Caco-2 (cell line): ENCODE data around the gene TMEM37. TPM values are rescaled to one million over a fixed set of nuclear protein-coding genes. Genes with fewer than 3 reads are reported as not detected.

Experiments
- BruUV-seq: library from RNA; stranded (reverse); fragments of 400-500 nt; replicated peaks from 2 replicates; lab custom pipeline; 2021; lab: Mats Ljungman, UMichigan
- CTCF ChIA-PET: fragments of 300-600 bp; sonication (Branson Sonifier 250); formaldehyde crosslinking; loops from one replicate; lab custom pipeline; 2022; ENCODE audit warnings: antibody characterized with exemption; lab: Charles Lee
- POLR2A ChIA-PET: fragments of 300-600 bp; sonication (Branson Sonifier 250); formaldehyde crosslinking; loops from one replicate; lab custom pipeline; 2022; ENCODE audit warnings: antibody characterized with exemption; lab: Charles Lee
- DNase-seq, 2 experiments: peaks; one replicate each; pipeline versions ENCODE4 v3.0.0 to v3.0.0-alpha.2; 2020 to 2022
- H3K27me3 ChIP-seq: replicated peaks from 2 replicates; pipeline ENCODE4 v1.6.0; 2011; ENCODE audit warnings: low read length; ENCODE audit not compliant: control insufficient read depth, insufficient read depth
- H3K36me3 ChIP-seq: 2 replicates; pipeline ENCODE4 v1.5.1; 2011; ENCODE audit warnings: low read length; ENCODE audit not compliant: control insufficient read depth, insufficient read depth
- H3K4me1 ChIP-seq: fragments of 250-450 bp; sonication (Bioruptor Pico); 2 replicates; pipeline ENCODE4 v1.5.1; 2020; ENCODE audit warnings: mild to moderate bottlenecking
- H3K4me3 ChIP-seq: 2 replicates; pipeline ENCODE4 v1.5.1; 2011; ENCODE audit warnings: low read depth, mild to moderate bottlenecking, control low read depth, low read length
- H3K9me3 ChIP-seq: fragments of 250-450 bp; sonication (Bioruptor Pico); 2 replicates; pipeline ENCODE4 v1.5.1; 2020; ENCODE audit warnings: mild to moderate bottlenecking, moderate library complexity
- H3K27ac Mint-ChIP-seq: one replicate; pipeline ENCODE4 v1.8.0; 2022; ENCODE audit warnings: mixed read lengths; ENCODE audit not compliant: unreplicated experiment
- H3K27me3 Mint-ChIP-seq: one replicate; pipeline ENCODE4 v1.8.0; 2022; ENCODE audit warnings: mixed read lengths; ENCODE audit not compliant: insufficient read depth, unreplicated experiment
- H3K36me3 Mint-ChIP-seq: one replicate; pipeline ENCODE4 v1.8.0; 2022; ENCODE audit warnings: mild to moderate bottlenecking, mixed read lengths; ENCODE audit not compliant: insufficient read depth, unreplicated experiment
- H3K4me1 Mint-ChIP-seq: one replicate; pipeline ENCODE4 v1.8.0; 2022; ENCODE audit warnings: low read depth, mixed read lengths; ENCODE audit not compliant: unreplicated experiment
- H3K4me3 Mint-ChIP-seq: one replicate; pipeline ENCODE4 v1.8.0; 2022; ENCODE audit warnings: mild to moderate bottlenecking, moderate library complexity, mixed read lengths; ENCODE audit not compliant: unreplicated experiment
- H3K9me3 Mint-ChIP-seq: one replicate; pipeline ENCODE4 v1.8.0; 2022; ENCODE audit warnings: mixed read lengths; ENCODE audit not compliant: unreplicated experiment
- intact Hi-C: fragments of 100-400 bp; cut with micrococcal nuclease; formaldehyde crosslinking; loops from one replicate; pipeline ENCODE4 v1.10.0; 2022; ENCODE audit not compliant: unreplicated experiment
- total RNA-seq: library from RNA; stranded (reverse); gene quantifications from 2 replicates; pipeline ENCODE4 v1.2.3, GENCODE V29; 2022
- TF ChIP-seq, protein P1 (sequence below), 2 experiments: fragments of 200-600 bp in 1 of 2; IDR thresholded peaks; 1 replicate in 1 of 2; 2 replicates in 1 of 2; pipeline versions ENCODE4 v1.5.1 to v1.8.0; 2011 to 2022; ENCODE audit warnings: antibody characterized with exemption in 1 of 2, control low read depth in 1 of 2, inconsistent platforms in 1 of 2, low read depth in 1 of 2, low read length in 1 of 2, mild to moderate bottlenecking in 1 of 2, moderate library complexity in 1 of 2; ENCODE audit not compliant: insufficient read depth in 1 of 2, severe bottlenecking in 1 of 2, unreplicated experiment in 1 of 2

Gene TMEM37
- total RNA-seq, 1 experiment from 2014 or later = 15.8 TPM

DNA sequence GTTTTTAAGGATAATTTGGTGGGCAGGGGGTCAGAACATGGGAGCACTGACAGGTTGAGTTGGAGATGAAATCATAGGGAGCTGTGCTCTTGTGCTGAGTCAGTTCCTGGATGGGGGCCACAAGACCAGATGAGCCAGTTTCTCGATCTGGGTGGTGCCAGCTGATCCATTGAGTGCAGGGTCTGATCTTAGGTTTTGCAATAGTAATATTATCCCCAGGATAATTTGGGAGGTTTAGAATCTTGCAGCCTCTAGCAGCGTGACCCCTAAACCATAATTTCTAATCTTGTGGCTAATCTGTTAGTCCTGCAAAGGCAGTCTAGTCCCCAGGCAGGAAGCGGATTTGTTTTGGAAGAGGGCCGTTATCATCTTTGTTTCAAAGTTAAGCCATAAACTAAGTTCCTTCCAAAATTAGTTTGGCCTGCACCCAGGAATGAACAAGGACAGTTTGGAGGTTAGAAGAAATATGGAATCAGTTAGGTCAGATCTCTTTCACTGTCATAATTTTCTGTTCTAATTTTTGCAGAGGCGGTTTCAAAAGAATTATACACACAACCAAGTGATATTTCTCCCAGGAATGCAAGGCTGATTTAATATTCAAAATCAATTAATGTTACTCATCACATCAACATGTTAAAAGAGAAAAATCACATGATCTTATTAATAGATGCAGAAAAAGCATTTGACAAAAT, 41.9 kb upstream of the TMEM37 start:
- intact Hi-C loops = no loop called here
- no peaks in the 10 kb centered on the region for H3K36me3 ChIP-seq
- Mint-ChIP-seq H3K4me1 (peaks cover 7% of the 10 kb centered on the region), H3K27ac (no peak overlapping the region), H3K9me3 (no peaks in the 10 kb centered on the region), H3K27me3 (no peaks in the 10 kb centered on the region), H3K4me3 (no peak overlapping the region), H3K36me3 (no peaks in the 10 kb centered on the region)
- DNase-seq = no peak
- H3K27me3 ChIP-seq = no peaks in the 10 kb centered on the region
- H3K4me3 ChIP-seq = no peak overlapping the region
- BruUV-seq = no TSS peak
- H3K9me3 ChIP-seq = no peaks in the 10 kb centered on the region
- POLR2A ChIA-PET = no interaction called here
- CTCF ChIA-PET = no interaction called here
- H3K4me1 ChIP-seq = peaks cover 9% of the 10 kb centered on the region; the same call in 1 of the 2 replicates
- TF ChIP-seq, protein P1, sequence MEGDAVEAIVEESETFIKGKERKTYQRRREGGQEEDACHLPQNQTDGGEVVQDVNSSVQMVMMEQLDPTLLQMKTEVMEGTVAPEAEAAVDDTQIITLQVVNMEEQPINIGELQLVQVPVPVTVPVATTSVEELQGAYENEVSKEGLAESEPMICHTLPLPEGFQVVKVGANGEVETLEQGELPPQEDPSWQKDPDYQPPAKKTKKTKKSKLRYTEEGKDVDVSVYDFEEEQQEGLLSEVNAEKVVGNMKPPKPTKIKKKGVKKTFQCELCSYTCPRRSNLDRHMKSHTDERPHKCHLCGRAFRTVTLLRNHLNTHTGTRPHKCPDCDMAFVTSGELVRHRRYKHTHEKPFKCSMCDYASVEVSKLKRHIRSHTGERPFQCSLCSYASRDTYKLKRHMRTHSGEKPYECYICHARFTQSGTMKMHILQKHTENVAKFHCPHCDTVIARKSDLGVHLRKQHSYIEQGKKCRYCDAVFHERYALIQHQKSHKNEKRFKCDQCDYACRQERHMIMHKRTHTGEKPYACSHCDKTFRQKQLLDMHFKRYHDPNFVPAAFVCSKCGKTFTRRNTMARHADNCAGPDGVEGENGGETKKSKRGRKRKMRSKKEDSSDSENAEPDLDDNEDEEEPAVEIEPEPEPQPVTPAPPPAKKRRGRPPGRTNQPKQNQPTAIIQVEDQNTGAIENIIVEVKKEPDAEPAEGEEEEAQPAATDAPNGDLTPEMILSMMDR (IDR thresholded peaks at IDR 0.05; ENCODE audit: insufficient read depth in 1 of 2, low read depth in 1 of 2, low read length in 1 of 2, severe bottlenecking in 1 of 2, unreplicated experiment in 1 of 2) = no peak

DNA sequence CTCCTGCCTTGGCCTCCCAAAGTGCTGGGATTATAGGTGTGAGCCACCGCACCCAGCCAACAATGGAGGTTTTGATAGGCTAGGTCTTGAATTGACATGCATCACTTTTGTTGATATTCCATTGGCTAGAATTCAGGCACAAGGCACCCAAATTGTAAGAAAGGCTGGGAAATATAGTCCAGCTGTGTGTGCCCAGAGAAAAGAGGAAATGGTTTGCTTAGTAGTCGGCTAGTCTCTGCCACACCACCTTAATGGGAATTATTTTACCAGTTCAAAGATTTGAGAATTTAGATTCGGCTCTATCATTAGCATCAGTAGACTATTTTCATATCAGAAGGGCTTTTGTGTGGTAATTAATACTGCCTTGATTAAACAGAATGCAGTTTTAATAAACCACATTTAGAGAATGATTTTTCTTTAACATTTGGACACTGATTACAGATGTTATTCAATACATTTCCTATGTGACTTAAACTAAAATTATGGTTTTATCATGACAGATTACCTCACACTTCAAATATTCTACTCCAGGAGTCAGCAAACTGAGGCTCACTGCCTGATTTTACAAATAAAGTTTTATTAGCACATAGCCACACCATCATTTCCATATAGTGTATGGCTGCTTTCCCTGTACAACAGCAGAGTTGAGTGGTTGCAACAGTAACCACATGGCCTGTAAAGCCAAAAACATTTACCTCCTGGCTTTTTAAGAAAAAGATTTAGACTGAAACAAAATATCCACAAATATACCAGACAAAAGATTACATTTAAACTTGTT, 37.5 kb upstream of the TMEM37 start:
- no peaks in the 10 kb centered on the region for H3K9me3 ChIP-seq
- no peak overlapping the region for H3K4me3 ChIP-seq
- no peak for DNase-seq
- no peaks in the 10 kb centered on the region for H3K36me3 ChIP-seq
- Mint-ChIP-seq H3K4me3 (no peak overlapping the region), H3K4me1 (peaks cover 6% of the 10 kb centered on the region), H3K27ac (no peak overlapping the region), H3K36me3 (no peaks in the 10 kb centered on the region), H3K27me3 (no peaks in the 10 kb centered on the region), H3K9me3 (no peaks in the 10 kb centered on the region)
- ChIA-PET CTCF (no interaction called here), POLR2A (no interaction called here)
- H3K27me3 ChIP-seq = no peaks in the 10 kb centered on the region
- no peaks in the 10 kb centered on the region for H3K4me1 ChIP-seq
- intact Hi-C loops = no loop called here
- TF ChIP-seq, protein P1 (IDR thresholded peaks at IDR 0.05; ENCODE audit: insufficient read depth in 1 of 2, low read depth in 1 of 2, low read length in 1 of 2, severe bottlenecking in 1 of 2, unreplicated experiment in 1 of 2) = no peak
- BruUV-seq = no TSS peak

- Histone ChIP-seq H3K4me1 (no peaks in the 10 kb centered on the region), H3K36me3 (no peaks in the 10 kb centered on the region), H3K27me3 (no peaks in the 10 kb centered on the region), H3K9me3 (no peaks in the 10 kb centered on the region), H3K4me3 (no peak overlapping the region)
- Mint-ChIP-seq H3K27ac (no peak overlapping the region), H3K27me3 (no peaks in the 10 kb centered on the region), H3K36me3 (no peaks in the 10 kb centered on the region), H3K4me1 (no peaks in the 10 kb centered on the region), H3K9me3 (no peaks in the 10 kb centered on the region), H3K4me3 (no peak overlapping the region)
- BruUV-seq = no TSS peak
- intact Hi-C loops = no loop called here
- ChIA-PET POLR2A (no interaction called here), CTCF (no interaction called here)
- DNase-seq = no peak
- TF ChIP-seq, protein P1 (IDR thresholded peaks at IDR 0.05; ENCODE audit: insufficient read depth in 1 of 2, low read depth in 1 of 2, low read length in 1 of 2, severe bottlenecking in 1 of 2, unreplicated experiment in 1 of 2) = no peak
These were observed 34.5 kb upstream of the TMEM37 start for GRCh38 chr2:119397196-119397595.
